ENCODE data around the gene MB.

DNA sequence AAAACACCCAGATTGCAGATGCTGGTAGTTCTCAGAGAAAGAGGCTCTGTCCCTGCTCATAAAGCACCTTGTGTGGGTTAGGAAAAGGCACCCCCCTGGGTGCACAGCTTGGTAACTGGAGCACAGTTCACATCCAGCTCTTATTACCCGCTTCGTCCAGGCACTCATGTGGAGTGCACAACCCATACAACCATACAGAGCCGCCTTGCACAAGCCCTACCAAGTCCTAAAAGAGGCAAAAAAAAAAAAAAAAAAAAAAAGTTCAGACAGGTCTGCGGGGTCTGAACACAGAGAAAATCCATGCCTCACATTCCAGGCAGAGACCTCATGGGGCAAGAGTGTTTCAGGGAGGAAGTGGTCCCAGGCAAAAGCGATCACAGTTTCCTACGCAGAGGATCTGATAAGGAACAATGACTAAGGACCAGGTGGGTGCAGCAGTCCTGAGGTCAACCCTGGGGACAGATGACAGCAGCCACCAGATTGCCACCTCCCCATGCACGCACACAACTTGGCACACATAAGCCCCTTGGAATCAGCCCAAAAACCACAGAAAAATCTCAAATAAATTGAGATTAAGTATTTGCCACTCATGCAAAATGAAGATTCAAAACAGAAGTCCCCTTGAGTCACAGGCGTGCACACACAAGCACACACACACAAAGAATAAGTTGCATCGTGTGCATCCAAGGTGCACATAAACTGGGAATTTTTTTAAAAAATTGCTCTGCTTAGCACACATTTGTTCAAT lies 12.3 kb downstream of the MB start:
- TF ChIP-seq, protein P1, sequence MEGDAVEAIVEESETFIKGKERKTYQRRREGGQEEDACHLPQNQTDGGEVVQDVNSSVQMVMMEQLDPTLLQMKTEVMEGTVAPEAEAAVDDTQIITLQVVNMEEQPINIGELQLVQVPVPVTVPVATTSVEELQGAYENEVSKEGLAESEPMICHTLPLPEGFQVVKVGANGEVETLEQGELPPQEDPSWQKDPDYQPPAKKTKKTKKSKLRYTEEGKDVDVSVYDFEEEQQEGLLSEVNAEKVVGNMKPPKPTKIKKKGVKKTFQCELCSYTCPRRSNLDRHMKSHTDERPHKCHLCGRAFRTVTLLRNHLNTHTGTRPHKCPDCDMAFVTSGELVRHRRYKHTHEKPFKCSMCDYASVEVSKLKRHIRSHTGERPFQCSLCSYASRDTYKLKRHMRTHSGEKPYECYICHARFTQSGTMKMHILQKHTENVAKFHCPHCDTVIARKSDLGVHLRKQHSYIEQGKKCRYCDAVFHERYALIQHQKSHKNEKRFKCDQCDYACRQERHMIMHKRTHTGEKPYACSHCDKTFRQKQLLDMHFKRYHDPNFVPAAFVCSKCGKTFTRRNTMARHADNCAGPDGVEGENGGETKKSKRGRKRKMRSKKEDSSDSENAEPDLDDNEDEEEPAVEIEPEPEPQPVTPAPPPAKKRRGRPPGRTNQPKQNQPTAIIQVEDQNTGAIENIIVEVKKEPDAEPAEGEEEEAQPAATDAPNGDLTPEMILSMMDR (conservative IDR thresholded peaks at IDR 0.05; ENCODE audit: low read depth in 2 of 2): no peak
- TF ChIP-seq EZH2phosphoT487 (IDR thresholded peaks at IDR 0.05; ENCODE audit: unreplicated experiment): no peak
- no peak for TF ChIP-seq EZH2 (IDR thresholded peaks at IDR 0.05; ENCODE audit: low read depth, unreplicated experiment)
- no peak for TF ChIP-seq ETS1 (IDR thresholded peaks at IDR 0.05)
- TF ChIP-seq ZNF114 (CRISPR knock-in tag; IDR thresholded peaks at IDR 0.05): no peak
- TF ChIP-seq NANOG (IDR thresholded peaks at IDR 0.05; ENCODE audit: borderline replicate concordance): no peak
- no peak for TF ChIP-seq POLR2AphosphoS5 (IDR thresholded peaks at IDR 0.05; ENCODE audit: low read depth)
- no peak for TF ChIP-seq ZNF331 (CRISPR knock-in tag; IDR thresholded peaks at IDR 0.05; ENCODE audit: low read depth)
- TF ChIP-seq, protein P2, sequence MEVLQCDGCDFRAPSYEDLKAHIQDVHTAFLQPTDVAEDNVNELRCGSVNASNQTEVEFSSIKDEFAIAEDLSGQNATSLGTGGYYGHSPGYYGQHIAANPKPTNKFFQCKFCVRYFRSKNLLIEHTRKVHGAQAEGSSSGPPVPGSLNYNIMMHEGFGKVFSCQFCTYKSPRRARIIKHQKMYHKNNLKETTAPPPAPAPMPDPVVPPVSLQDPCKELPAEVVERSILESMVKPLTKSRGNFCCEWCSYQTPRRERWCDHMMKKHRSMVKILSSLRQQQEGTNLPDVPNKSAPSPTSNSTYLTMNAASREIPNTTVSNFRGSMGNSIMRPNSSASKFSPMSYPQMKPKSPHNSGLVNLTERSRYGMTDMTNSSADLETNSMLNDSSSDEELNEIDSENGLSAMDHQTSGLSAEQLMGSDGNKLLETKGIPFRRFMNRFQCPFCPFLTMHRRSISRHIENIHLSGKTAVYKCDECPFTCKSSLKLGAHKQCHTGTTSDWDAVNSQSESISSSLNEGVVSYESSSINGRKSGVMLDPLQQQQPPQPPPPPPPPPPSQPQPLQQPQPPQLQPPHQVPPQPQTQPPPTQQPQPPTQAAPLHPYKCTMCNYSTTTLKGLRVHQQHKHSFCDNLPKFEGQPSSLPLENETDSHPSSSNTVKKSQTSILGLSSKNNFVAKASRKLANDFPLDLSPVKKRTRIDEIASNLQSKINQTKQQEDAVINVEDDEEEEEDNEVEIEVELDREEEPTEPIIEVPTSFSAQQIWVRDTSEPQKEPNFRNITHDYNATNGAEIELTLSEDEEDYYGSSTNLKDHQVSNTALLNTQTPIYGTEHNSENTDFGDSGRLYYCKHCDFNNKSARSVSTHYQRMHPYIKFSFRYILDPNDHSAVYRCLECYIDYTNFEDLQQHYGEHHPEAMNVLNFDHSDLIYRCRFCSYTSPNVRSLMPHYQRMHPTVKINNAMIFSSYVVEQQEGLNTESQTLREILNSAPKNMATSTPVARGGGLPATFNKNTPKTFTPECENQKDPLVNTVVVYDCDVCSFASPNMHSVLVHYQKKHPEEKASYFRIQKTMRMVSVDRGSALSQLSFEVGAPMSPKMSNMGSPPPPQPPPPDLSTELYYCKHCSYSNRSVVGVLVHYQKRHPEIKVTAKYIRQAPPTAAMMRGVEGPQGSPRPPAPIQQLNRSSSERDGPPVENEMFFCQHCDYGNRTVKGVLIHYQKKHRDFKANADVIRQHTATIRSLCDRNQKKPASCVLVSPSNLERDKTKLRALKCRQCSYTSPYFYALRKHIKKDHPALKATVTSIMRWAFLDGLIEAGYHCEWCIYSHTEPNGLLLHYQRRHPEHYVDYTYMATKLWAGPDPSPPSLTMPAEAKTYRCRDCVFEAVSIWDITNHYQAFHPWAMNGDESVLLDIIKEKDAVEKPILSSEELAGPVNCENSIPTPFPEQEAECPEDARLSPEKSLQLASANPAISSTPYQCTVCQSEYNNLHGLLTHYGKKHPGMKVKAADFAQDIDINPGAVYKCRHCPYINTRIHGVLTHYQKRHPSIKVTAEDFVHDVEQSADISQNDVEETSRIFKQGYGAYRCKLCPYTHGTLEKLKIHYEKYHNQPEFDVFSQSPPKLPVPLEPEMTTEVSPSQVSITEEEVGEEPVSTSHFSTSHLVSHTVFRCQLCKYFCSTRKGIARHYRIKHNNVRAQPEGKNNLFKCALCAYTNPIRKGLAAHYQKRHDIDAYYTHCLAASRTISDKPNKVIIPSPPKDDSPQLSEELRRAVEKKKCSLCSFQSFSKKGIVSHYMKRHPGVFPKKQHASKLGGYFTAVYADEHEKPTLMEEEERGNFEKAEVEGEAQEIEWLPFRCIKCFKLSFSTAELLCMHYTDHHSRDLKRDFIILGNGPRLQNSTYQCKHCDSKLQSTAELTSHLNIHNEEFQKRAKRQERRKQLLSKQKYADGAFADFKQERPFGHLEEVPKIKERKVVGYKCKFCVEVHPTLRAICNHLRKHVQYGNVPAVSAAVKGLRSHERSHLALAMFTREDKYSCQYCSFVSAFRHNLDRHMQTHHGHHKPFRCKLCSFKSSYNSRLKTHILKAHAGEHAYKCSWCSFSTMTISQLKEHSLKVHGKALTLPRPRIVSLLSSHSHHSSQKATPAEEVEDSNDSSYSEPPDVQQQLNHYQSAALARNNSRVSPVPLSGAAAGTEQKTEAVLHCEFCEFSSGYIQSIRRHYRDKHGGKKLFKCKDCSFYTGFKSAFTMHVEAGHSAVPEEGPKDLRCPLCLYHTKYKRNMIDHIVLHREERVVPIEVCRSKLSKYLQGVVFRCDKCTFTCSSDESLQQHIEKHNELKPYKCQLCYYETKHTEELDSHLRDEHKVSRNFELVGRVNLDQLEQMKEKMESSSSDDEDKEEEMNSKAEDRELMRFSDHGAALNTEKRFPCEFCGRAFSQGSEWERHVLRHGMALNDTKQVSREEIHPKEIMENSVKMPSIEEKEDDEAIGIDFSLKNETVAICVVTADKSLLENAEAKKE (CRISPR knock-in tag; IDR thresholded peaks at IDR 0.05): no peak
